HCT116 (cell line): ENCODE measurements around the gene NMS. TPM values are rescaled to one million over a fixed set of nuclear protein-coding genes. Genes with fewer than 3 reads are reported as not detected.

ENCODE experiments used
- ATAC-seq: fragments of 200-7000 bp; cut with Tn5 transposase; 2 replicates; pipeline ENCODE4 v1.9.1; 2020; ENCODE audit warnings: mild to moderate bottlenecking, moderate library complexity
- BruUV-seq: library from RNA; stranded (reverse); fragments of 400-500 nt; replicated peaks from 2 replicates; lab custom pipeline; 2021; lab: Mats Ljungman, UMichigan
- CTCF ChIA-PET: fragments of 300-600 bp; sonication (Branson Sonifier 250); formaldehyde crosslinking; loops from one replicate; lab custom pipeline; 2021; ENCODE audit warnings: antibody characterized with exemption; lab: Charles Lee
- POLR2A ChIA-PET: fragments of 300-600, 350-600 bp; sonication (Branson Sonifier 250); formaldehyde crosslinking; loops from one replicate; lab custom pipeline; 2021; ENCODE audit warnings: antibody characterized with exemption; lab: Charles Lee
- RAD21 ChIA-PET, 2 experiments: fragments of 300-600 bp; sonication (Branson Sonifier 250); formaldehyde crosslinking; loops; one replicate each; lab custom pipeline; 2023; ENCODE audit warnings: low total read pairs in 2 of 2; ENCODE audit not compliant: uncharacterized antibody in 2 of 2, unreplicated experiment in 2 of 2, low non-redundant PET in 1 of 2; lab: Charles Lee
- DNase-seq: peaks from one replicate; pipeline ENCODE4 v3.0.0-alpha.2; 2010; ENCODE audit warnings: low read depth, low spot score
- H2AFZ ChIP-seq: fragments of 200-600 bp; shearing (Covaris generic), sonication (generic); 2 replicates; pipeline ENCODE4 v1.6.1; 2017; ENCODE audit warnings: low read depth, mixed run types, mixed read lengths, antibody characterized with exemption, low read length; ENCODE audit not compliant: poor library complexity, severe bottlenecking
- H3K27ac ChIP-seq: 2 replicates; pipeline ENCODE4 v1.5.1; 2012; ENCODE audit warnings: low read depth, low read length
- H3K27me3 ChIP-seq: fragments of 200-600 bp; sonication (generic); 2 replicates; pipeline ENCODE4 v1.6.1; 2016; ENCODE audit warnings: mixed run types, low read length, mixed read lengths; ENCODE audit not compliant: insufficient read depth
- H3K36me3 ChIP-seq, 2 experiments: fragments of 200-500 bp in 1 of 2; fragments of 200-600 bp in 1 of 2; sonication (Bioruptor generic) in 1 of 2; sonication (generic) in 1 of 2; 2 replicates each; pipeline versions ENCODE4 v1.5.1 to v1.6.1; 2014 to 2016; ENCODE audit warnings: low read length in 2 of 2, inconsistent platforms in 1 of 2, mixed read lengths in 1 of 2, mixed run types in 1 of 2; ENCODE audit not compliant: insufficient read depth in 2 of 2, control insufficient read depth in 1 of 2
- H3K4me1 ChIP-seq, 2 experiments: fragments of 200-600 bp in 1 of 2; sonication (generic) in 1 of 2; 2 replicates each; pipeline versions ENCODE4 v1.5.1 to v1.6.1; 2012 to 2017; ENCODE audit warnings: low read length in 2 of 2, inconsistent platforms in 1 of 2, mild to moderate bottlenecking in 1 of 2, mixed read lengths in 1 of 2, mixed run types in 1 of 2, moderate library complexity in 1 of 2; ENCODE audit not compliant: insufficient read depth in 2 of 2, control insufficient read depth in 1 of 2
- H3K4me2 ChIP-seq: fragments of 200-600 bp; sonication (generic); 2 replicates; pipeline ENCODE4 v1.6.1; 2017; ENCODE audit warnings: mixed run types, low read length, mixed read lengths
- H3K4me3 ChIP-seq, 2 experiments: fragments of 200-600 bp in 1 of 2; sonication (generic) in 1 of 2; replicated peaks in 1 of 2; 2 replicates each; pipeline ENCODE4 v1.5.1; 2011 to 2016; ENCODE audit warnings: low read length in 2 of 2, control low read depth in 1 of 2, low read depth in 1 of 2, mild to moderate bottlenecking in 1 of 2, mixed read lengths in 1 of 2, mixed run types in 1 of 2
- H3K79me2 ChIP-seq: fragments of 200-600 bp; sonication (generic); 2 replicates; pipeline ENCODE4 v1.6.1; 2017; ENCODE audit warnings: mild to moderate bottlenecking, mixed run types, low read length, moderate library complexity, mixed read lengths; ENCODE audit not compliant: insufficient read depth
- H3K9ac ChIP-seq: fragments of 200-600 bp; sonication (generic); 2 replicates; pipeline ENCODE4 v1.6.1; 2016; ENCODE audit warnings: low read length, mixed read lengths
- H3K9me2 ChIP-seq: fragments of 200-600 bp; sonication (generic), shearing (Covaris generic); 2 replicates; pipeline ENCODE4 v1.6.1; 2017; ENCODE audit warnings: mixed run types, mild to moderate bottlenecking, moderate library complexity; ENCODE audit not compliant: insufficient read depth
- H3K9me3 ChIP-seq, 2 experiments: fragments of 200-500 bp in 1 of 2; fragments of 200-600 bp in 1 of 2; sonication (Bioruptor generic) in 1 of 2; sonication (generic) in 1 of 2; 2 replicates each; pipeline ENCODE4 v1.6.1; 2014 to 2017; ENCODE audit warnings: low read length in 2 of 2, mixed read lengths in 2 of 2, inconsistent platforms in 1 of 2, low read depth in 1 of 2, mild to moderate bottlenecking in 1 of 2, mixed run types in 1 of 2, moderate library complexity in 1 of 2; ENCODE audit not compliant: control insufficient read depth in 1 of 2, insufficient read depth in 1 of 2
- H4K20me1 ChIP-seq: fragments of 200-600 bp; sonication (generic), shearing (Covaris generic); 2 replicates; pipeline ENCODE4 v1.6.1; 2017; ENCODE audit warnings: mixed run types, mild to moderate bottlenecking, moderate library complexity; ENCODE audit not compliant: insufficient read depth
- CEBPB ChIP-seq: IDR thresholded peaks from 2 replicates; pipeline ENCODE4 v1.6.1; 2012; ENCODE audit warnings: low read depth
- ELF1 ChIP-seq: IDR thresholded peaks from 2 replicates; pipeline ENCODE4 v1.6.1; 2012; ENCODE audit warnings: low read depth, borderline replicate concordance
- EZH2 ChIP-seq: fragments of 200-600 bp; sonication (generic); IDR thresholded peaks from 2 replicates; pipeline ENCODE4 v1.6.1; 2017; ENCODE audit warnings: antibody characterized with exemption, mixed run types
- JUND ChIP-seq: IDR thresholded peaks from 2 replicates; pipeline ENCODE4 v1.6.1; 2012
- POLR2A ChIP-seq: IDR thresholded peaks from 2 replicates; pipeline ENCODE4 v1.7.0; 2011; ENCODE audit warnings: borderline replicate concordance; ENCODE audit not compliant: insufficient read depth, insufficient read length; ENCODE audit errors: extremely low read depth
- RAD21 ChIP-seq: IDR thresholded peaks from 2 replicates; pipeline ENCODE4 v1.6.1; 2012; ENCODE audit warnings: low read depth, mild to moderate bottlenecking
- SIN3A ChIP-seq: IDR thresholded peaks from 2 replicates; pipeline ENCODE4 v1.6.1; 2012; ENCODE audit warnings: low read depth
- SP1 ChIP-seq: IDR thresholded peaks from 2 replicates; pipeline ENCODE4 v1.6.1; 2012; ENCODE audit warnings: low read depth
- SRF ChIP-seq: IDR thresholded peaks from 2 replicates; pipeline ENCODE4 v1.6.1; 2012; ENCODE audit warnings: low read depth
- TCF7L2 ChIP-seq: IDR thresholded peaks from 2 replicates; pipeline ENCODE4 v1.7.0; 2011; ENCODE audit warnings: borderline replicate concordance, inconsistent platforms; ENCODE audit not compliant: insufficient read depth, insufficient read length; ENCODE audit errors: extremely low read depth
- YY1 ChIP-seq: IDR thresholded peaks from 2 replicates; pipeline ENCODE4 v1.6.1; 2011; ENCODE audit warnings: low read length, low read depth, moderate library complexity, mild to moderate bottlenecking; ENCODE audit not compliant: insufficient replicate concordance; ENCODE audit errors: extremely low read depth
- intact Hi-C: fragments of 100-400 bp; cut with micrococcal nuclease; formaldehyde crosslinking; loops from 2 replicates; pipeline ENCODE4 v1.10.0; 2022
- total RNA-seq: library from RNA; stranded (reverse); gene quantifications from one replicate; pipeline ENCODE4 v1.2.1, GENCODE V29; 2021; ENCODE audit not compliant: unreplicated experiment
- TF ChIP-seq, protein P1 (sequence below): IDR thresholded peaks from 2 replicates; pipeline ENCODE4 v1.6.1; 2011; ENCODE audit warnings: mild to moderate bottlenecking, low read length, moderate library complexity; ENCODE audit not compliant: insufficient replicate concordance; ENCODE audit errors: extremely low read depth
- TF ChIP-seq, protein P2 (sequence below): IDR thresholded peaks from 2 replicates; pipeline ENCODE4 v1.6.1; 2012; ENCODE audit warnings: low read depth
- TF ChIP-seq, protein P3 (sequence below): IDR thresholded peaks from 2 replicates; pipeline ENCODE4 v1.6.1; 2012

The NMS gene
- total RNA-seq, 1 experiment from 2014 or later: not detected

DNA sequence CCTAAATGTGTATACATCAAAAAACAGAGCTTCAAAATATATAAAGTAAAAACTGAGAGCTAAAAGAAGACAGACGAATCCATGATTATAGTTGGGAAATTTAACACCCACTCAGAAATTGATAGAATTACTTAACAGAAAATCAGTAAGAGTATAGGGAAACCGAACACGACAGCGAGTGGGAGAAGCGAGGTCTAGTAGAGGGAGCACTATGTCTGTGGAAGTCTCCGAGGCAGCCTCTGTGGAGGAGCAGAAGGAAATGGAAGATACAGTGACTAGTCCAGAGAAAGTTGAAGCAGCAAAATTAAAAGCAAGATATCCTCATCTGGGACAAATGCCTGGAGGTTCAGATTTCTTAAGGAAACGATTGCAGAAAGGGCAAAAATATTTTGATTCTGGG is 38.8 kb downstream of the NMS start (continued):
- TF ChIP-seq, protein P1, sequence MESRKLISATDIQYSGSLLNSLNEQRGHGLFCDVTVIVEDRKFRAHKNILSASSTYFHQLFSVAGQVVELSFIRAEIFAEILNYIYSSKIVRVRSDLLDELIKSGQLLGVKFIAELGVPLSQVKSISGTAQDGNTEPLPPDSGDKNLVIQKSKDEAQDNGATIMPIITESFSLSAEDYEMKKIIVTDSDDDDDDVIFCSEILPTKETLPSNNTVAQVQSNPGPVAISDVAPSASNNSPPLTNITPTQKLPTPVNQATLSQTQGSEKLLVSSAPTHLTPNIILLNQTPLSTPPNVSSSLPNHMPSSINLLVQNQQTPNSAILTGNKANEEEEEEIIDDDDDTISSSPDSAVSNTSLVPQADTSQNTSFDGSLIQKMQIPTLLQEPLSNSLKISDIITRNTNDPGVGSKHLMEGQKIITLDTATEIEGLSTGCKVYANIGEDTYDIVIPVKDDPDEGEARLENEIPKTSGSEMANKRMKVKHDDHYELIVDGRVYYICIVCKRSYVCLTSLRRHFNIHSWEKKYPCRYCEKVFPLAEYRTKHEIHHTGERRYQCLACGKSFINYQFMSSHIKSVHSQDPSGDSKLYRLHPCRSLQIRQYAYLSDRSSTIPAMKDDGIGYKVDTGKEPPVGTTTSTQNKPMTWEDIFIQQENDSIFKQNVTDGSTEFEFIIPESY: no peak
- TF ChIP-seq RAD21: no peak
- TF ChIP-seq EZH2: no peak
- TF ChIP-seq POLR2A: no peak
- TF ChIP-seq, protein P2, sequence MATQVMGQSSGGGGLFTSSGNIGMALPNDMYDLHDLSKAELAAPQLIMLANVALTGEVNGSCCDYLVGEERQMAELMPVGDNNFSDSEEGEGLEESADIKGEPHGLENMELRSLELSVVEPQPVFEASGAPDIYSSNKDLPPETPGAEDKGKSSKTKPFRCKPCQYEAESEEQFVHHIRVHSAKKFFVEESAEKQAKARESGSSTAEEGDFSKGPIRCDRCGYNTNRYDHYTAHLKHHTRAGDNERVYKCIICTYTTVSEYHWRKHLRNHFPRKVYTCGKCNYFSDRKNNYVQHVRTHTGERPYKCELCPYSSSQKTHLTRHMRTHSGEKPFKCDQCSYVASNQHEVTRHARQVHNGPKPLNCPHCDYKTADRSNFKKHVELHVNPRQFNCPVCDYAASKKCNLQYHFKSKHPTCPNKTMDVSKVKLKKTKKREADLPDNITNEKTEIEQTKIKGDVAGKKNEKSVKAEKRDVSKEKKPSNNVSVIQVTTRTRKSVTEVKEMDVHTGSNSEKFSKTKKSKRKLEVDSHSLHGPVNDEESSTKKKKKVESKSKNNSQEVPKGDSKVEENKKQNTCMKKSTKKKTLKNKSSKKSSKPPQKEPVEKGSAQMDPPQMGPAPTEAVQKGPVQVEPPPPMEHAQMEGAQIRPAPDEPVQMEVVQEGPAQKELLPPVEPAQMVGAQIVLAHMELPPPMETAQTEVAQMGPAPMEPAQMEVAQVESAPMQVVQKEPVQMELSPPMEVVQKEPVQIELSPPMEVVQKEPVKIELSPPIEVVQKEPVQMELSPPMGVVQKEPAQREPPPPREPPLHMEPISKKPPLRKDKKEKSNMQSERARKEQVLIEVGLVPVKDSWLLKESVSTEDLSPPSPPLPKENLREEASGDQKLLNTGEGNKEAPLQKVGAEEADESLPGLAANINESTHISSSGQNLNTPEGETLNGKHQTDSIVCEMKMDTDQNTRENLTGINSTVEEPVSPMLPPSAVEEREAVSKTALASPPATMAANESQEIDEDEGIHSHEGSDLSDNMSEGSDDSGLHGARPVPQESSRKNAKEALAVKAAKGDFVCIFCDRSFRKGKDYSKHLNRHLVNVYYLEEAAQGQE: no peak
- TF ChIP-seq JUND: no peak
- TF ChIP-seq ELF1: no peak

DNA sequence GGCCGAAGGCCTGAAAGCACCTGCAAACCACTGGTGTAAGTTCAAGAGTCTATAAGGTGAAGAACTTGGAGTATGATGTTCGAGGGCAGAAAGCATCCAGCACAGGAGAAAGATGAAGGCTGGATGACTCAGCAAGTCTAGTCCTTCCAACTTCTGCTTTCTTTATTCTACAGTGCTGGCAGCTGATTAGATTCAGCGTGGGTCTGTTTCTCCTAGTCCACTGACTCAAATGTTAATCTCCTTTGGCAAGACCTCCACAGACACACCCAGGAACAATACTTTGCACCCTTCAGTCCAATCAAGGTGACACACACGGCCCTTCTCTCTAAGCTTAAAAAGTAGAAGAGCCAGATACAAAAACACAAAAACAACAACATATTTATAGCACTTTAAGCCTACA is 43.4 kb downstream of the NMS start:
- Histone ChIP-seq H3K27ac (no peak overlapping the region), H3K9ac (no peak overlapping the region), H2AFZ (no peak overlapping the region), H3K36me3 (no peaks in the 10 kb centered on the region), H3K27me3 (no peaks in the 10 kb centered on the region), H3K4me1 (no peaks in the 10 kb centered on the region), H3K79me2 (no peaks in the 10 kb centered on the region), H3K9me3 (no peaks in the 10 kb centered on the region), H3K4me2 (no peak overlapping the region), H3K4me3 (no peak overlapping the region), H3K9me2 (no peaks in the 10 kb centered on the region), H4K20me1 (no peaks in the 10 kb centered on the region)
- ChIA-PET CTCF (no interaction called here), RAD21 (no interaction called here), POLR2A (no interaction called here)
- TF ChIP-seq SIN3A (no peak), SP1 (no peak), EZH2 (no peak), JUND (no peak), SRF (no peak), TCF7L2 (no peak), YY1 (no peak), CEBPB (no peak)
- TF ChIP-seq, protein P1: no peak
- TF ChIP-seq, protein P3, sequence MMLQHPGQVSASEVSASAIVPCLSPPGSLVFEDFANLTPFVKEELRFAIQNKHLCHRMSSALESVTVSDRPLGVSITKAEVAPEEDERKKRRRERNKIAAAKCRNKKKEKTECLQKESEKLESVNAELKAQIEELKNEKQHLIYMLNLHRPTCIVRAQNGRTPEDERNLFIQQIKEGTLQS: no peak
- TF ChIP-seq, protein P2: no peak
- BruUV-seq: no TSS peak
- intact Hi-C loops: no loop called here
- no peak for DNase-seq
- ATAC-seq: no peak
